ENCODE results near the gene POU2AF1. TPM values are rescaled to one million over a fixed set of nuclear protein-coding genes. Genes with fewer than 3 reads are reported as not detected.

Gene POU2AF1
- total and polyA plus RNA-seq, 2 of the 8 experiments (the other 6 are each of a cell fraction or from before 2014, with no cell fraction given), result not detected

DNA sequence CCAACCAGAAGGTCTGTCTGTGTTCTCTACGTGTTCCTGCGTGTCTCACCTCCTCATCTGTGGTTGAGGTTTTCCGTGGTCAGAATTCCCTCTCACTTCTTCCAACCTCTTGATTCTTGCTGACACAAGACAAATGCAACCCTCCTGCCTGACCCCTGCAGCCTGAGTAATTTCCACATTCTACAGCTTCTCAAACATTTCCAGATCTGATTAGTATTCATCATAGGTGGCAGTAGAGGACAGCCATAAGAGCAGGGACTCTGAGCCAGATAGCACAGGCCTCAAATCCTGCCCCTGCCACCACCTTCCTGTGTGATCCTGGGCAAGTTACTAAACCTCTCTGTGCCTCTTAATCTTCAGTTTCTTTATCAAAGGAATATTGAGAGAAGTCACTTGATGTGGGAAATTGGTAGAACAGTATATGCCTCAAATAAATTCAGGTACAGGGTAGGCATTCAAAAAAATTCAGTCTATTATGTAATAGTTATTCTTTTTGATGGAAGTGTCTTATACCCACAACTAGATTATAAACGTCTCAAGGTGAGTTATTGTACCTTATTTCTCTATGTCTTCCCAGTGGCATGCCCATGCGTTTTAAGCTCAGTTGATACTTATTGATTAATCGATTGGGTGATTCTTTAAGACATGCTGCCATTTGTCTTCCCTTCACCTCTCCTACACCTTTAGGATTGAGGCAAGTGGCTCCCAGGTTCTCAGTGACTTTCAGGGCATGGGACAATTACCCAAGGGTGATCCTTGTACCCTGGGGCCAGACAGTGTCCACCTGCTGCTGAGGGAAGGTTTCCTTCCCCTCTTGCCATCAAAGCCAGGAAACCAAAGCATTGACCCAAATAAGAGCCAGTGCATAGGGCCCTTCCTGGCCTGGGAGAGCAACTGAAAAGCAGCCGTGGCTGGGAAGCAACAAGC is 19.6 kb downstream of the POU2AF1 start (continued):
- TF ChIP-seq CHD1 (IDR thresholded peaks at IDR 0.05; ENCODE audit: low read depth, low read length) (no peak), POLR2A (IDR thresholded peaks at IDR 0.05; ENCODE audit: control extremely low read depth in 1 of 2, low read depth in 2 of 2, low read length in 2 of 2) (no peak)

All from H1 (cell line).